Keratinocyte (primary cell): Measurements from ENCODE around the gene WDR35. TPM values are rescaled to one million over a fixed set of nuclear protein-coding genes. Genes with fewer than 3 reads are reported as not detected.

Experiments
- DNase-seq: peaks from one replicate; pipeline ENCODE4 v3.0.0-alpha.2; 2011; ENCODE audit warnings: low read depth, missing footprints, low spot score
- FAIRE-seq: peaks from 2 replicates; lab custom pipeline; 2011; peaks lifted over from hg19 to GRCh38; lab: Jason Lieb, UNC
- H2AFZ ChIP-seq: 2 replicates; pipeline ENCODE4 v1.6.0; 2012; ENCODE audit warnings: low read length, control low read depth, inconsistent platforms; ENCODE audit not compliant: control insufficient read depth
- H3K27ac ChIP-seq: 2 replicates; pipeline ENCODE4 v1.5.1; 2011; ENCODE audit warnings: low read length; ENCODE audit not compliant: control insufficient read depth, insufficient read depth
- H3K27me3 ChIP-seq: 3 replicates; pipeline ENCODE4 v1.6.0; 2011; ENCODE audit warnings: low read length; ENCODE audit not compliant: control insufficient read depth, insufficient read depth; ENCODE audit errors: extremely low read depth
- H3K36me3 ChIP-seq, 2 experiments: 2 replicates in 1 of 2; 3 replicates in 1 of 2; pipeline ENCODE4 v1.5.1; 2011; ENCODE audit warnings: low read length in 2 of 2, mild to moderate bottlenecking in 1 of 2; ENCODE audit not compliant: control insufficient read depth in 2 of 2, insufficient read depth in 2 of 2; ENCODE audit errors: extremely low read depth in 1 of 2
- H3K4me1 ChIP-seq: 3 replicates; pipeline ENCODE4 v1.5.1; 2011; ENCODE audit warnings: low read length; ENCODE audit not compliant: control insufficient read depth, insufficient read depth; ENCODE audit errors: extremely low read depth
- H3K4me2 ChIP-seq: 3 replicates; pipeline ENCODE4 v1.6.0; 2011; ENCODE audit warnings: low read depth, low read length; ENCODE audit not compliant: control insufficient read depth, insufficient read depth; ENCODE audit errors: extremely low read depth
- H3K4me3 ChIP-seq, 3 experiments: fragments of 200-600 bp in 1 of 3; sonication (generic) in 1 of 3; 2 replicates in 2 of 3; 3 replicates in 1 of 3; pipeline ENCODE4 v1.5.1; 2011 to 2016; ENCODE audit warnings: low read length in 3 of 3, mild to moderate bottlenecking in 3 of 3, control low read depth in 2 of 3, inconsistent platforms in 1 of 3, low read depth in 1 of 3, mixed read lengths in 1 of 3, mixed run types in 1 of 3, moderate library complexity in 1 of 3; ENCODE audit not compliant: control insufficient read depth in 2 of 3, insufficient read depth in 2 of 3; ENCODE audit errors: extremely low read depth in 1 of 3
- H3K79me2 ChIP-seq: 2 replicates; pipeline ENCODE4 v1.6.0; 2012; ENCODE audit warnings: low read length; ENCODE audit not compliant: control insufficient read depth, insufficient read depth
- H3K9ac ChIP-seq: 3 replicates; pipeline ENCODE4 v1.6.0; 2011; ENCODE audit warnings: low read length; ENCODE audit not compliant: control insufficient read depth, insufficient read depth; ENCODE audit errors: extremely low read depth
- H3K9me1 ChIP-seq: 3 replicates; pipeline ENCODE4 v1.6.0; 2011; ENCODE audit warnings: low read length; ENCODE audit not compliant: control insufficient read depth, insufficient read depth; ENCODE audit errors: extremely low read depth
- H3K9me3 ChIP-seq: 2 replicates; pipeline ENCODE4 v1.5.1; 2012; ENCODE audit warnings: low read depth, low read length; ENCODE audit not compliant: control insufficient read depth
- H4K20me1 ChIP-seq: 3 replicates; pipeline ENCODE4 v1.6.0; 2011; ENCODE audit warnings: low read length; ENCODE audit not compliant: control insufficient read depth, insufficient read depth; ENCODE audit errors: extremely low read depth
- CTCF ChIP-seq, 3 experiments: IDR thresholded peaks in 1 of 3; conservative IDR thresholded peaks in 1 of 3; optimal IDR thresholded peaks in 1 of 3; 2 replicates in 2 of 3; 3 replicates in 1 of 3; pipeline versions ENCODE3 to v1.5.1; 2011; ENCODE audit warnings: low read length in 3 of 3, mild to moderate bottlenecking in 3 of 3, moderate library complexity in 2 of 3, control low read depth in 1 of 3, inconsistent platforms in 1 of 3; ENCODE audit not compliant: insufficient read depth in 2 of 3; ENCODE audit errors: extremely low read depth in 1 of 3
- EZH2 ChIP-seq: IDR thresholded peaks from one replicate; pipeline ENCODE4 v1.6.1; 2012; ENCODE audit warnings: inconsistent platforms, mild to moderate bottlenecking, low read length, moderate library complexity
- dilution Hi-C: fragments of 300-500 bp; cut with MboI; formaldehyde crosslinking; loops from one replicate; pipeline ENCODE4 v1.7.0; 2020; ENCODE audit warnings: low sequenced_read_pairs; ENCODE audit not compliant: extremely low pct_ligation_motif_present
- polyA minus RNA-seq, 3 experiments: library from RNA; depleted of rRNA, polyadenylated mRNA; stranded (reverse); fragments of >200 nt; gene quantifications; 1 replicate in 1 of 3; 2 replicates in 1 of 3; 3 replicates in 1 of 3; pipeline ENCODE4 v1.2.3, GENCODE V29; 2011
- polyA plus RNA-seq, 5 experiments: library from polyadenylated mRNA; depleted of rRNA in 3 of 5; stranded (reverse) in 3 of 5; stranded (forward) in 1 of 5; unstranded in 1 of 5; fragments of >200 nt; gene quantifications; 1 replicate in 1 of 5; 2 replicates in 3 of 5; 3 replicates in 1 of 5; pipeline versions ENCODE4 v1.2.1 to v1.2.3, GENCODE V29; 2011 to 2012; ENCODE audit warnings: missing spikeins in 2 of 5, low read depth in 1 of 5, low replicate concordance in 1 of 5

Gene WDR35
- polyA plus RNA-seq, result 4.7 to 8.8 TPM (median 5.4 TPM) in 3 replicates
- 4.2 TPM for polyA plus RNA-seq (2011; ENCODE audit: low read depth)
- polyA plus RNA-seq (2011; cell fraction: cytosol; rRNA removed), result 2.5 and 4.3 TPM in 2 replicates
- polyA plus RNA-seq (2011; cell fraction: nucleus; rRNA removed), result 9.5 and 12.2 TPM in 2 replicates
- 2.0 and 4.9 TPM in 2 replicates for polyA plus RNA-seq (2012; ENCODE audit: low replicate concordance)
- 3.1 to 11.5 TPM (median 4.7 TPM) in 3 replicates for polyA minus RNA-seq
- polyA minus RNA-seq (2011; cell fraction: cytosol; rRNA and poly(A)+ RNA removed), result 4.4 TPM
- 8.9 and 13.9 TPM in 2 replicates for polyA minus RNA-seq (2011; cell fraction: nucleus; rRNA and poly(A)+ RNA removed)

GRCh38 chr2:19989667-19990415, at the start of gene WDR35:
TSS of gene WDR35 (minus strand) at chr2:19990105. CDS start at chr2:19990015, 90 bp downstream.
- Histone ChIP-seq H3K4me3 (peak within 1 kb of the TSS; percentile 57 to 90 (median 88)), H3K9ac (peak within 1 kb of the TSS; percentile 67), H3K4me2 (peak within 1 kb of the TSS; percentile 89), H2AFZ (peak within 1 kb of the TSS; percentile 98), H3K4me1 (peaks cover 15% of the 10 kb centered on the region), H3K27me3 (no peaks in the 10 kb centered on the region), H3K36me3 (no peaks in the 10 kb centered on the region), H4K20me1 (no peaks in the 10 kb centered on the region), H3K9me3 (no peaks in the 10 kb centered on the region), H3K27ac (peak within 1 kb of the TSS; percentile 30), H3K9me1 (no peaks in the 10 kb centered on the region), H3K79me2 (peaks cover 8% of the 10 kb centered on the region)
- TF ChIP-seq EZH2 (no peak), CTCF (optimal IDR thresholded peaks at IDR 0.05 in 1 of 3, IDR thresholded peaks at IDR 0.05 in 1 of 3, conservative IDR thresholded peaks at IDR 0.05 in 1 of 3; ENCODE audit: extremely low read depth in 1 of 3, insufficient read depth in 2 of 3, low read length in 3 of 3) (no peak)
- dilution Hi-C loops, result no loop called here
- FAIRE-seq, result no peak
- DNase-seq, result peak; percentile 46

- Histone ChIP-seq H3K27ac (no peak overlapping the region), H3K79me2 (peaks cover 34% of the 10 kb centered on the region), H3K9me1 (no peaks in the 10 kb centered on the region), H3K27me3 (no peaks in the 10 kb centered on the region), H3K9ac (no peak overlapping the region), H2AFZ (no peak overlapping the region), H3K4me3 (no peak overlapping the region), H3K4me1 (peaks cover 14% of the 10 kb centered on the region), H4K20me1 (no peaks in the 10 kb centered on the region), H3K9me3 (no peaks in the 10 kb centered on the region), H3K4me2 (no peak overlapping the region), H3K36me3 (peaks cover 25 to 39% of the 10 kb centered on the region in 2 experiments)
- FAIRE-seq, result no peak
- no peak for DNase-seq
- dilution Hi-C loops, result no loop called here
- no peak for TF ChIP-seq CTCF (optimal IDR thresholded peaks at IDR 0.05 in 1 of 3, IDR thresholded peaks at IDR 0.05 in 1 of 3, conservative IDR thresholded peaks at IDR 0.05 in 1 of 3; ENCODE audit: extremely low read depth in 1 of 3, insufficient read depth in 2 of 3, low read length in 3 of 3)
- no peak for TF ChIP-seq EZH2
Measured at GRCh38 chr2:20037660-20038059, 47.8 kb upstream of the WDR35 start.
